Transverse colon (tissue), 4 donors: ENCODE measurements around the gene TRNT1. TPM values are rescaled to one million over a fixed set of nuclear protein-coding genes. Genes with fewer than 3 reads are reported as not detected.

Experiments used
- DNase-seq: peaks from one replicate; pipeline ENCODE4 v3.0.0-alpha.2; 2019
- H3K27ac ChIP-seq, 4 donors: fragments of 200-600 bp; sonication (generic); 2 replicates each; pipeline ENCODE4 v1.5.1; 2016 to 2018; ENCODE audit warnings: inconsistent platforms in 4 of 4
- H3K27me3 ChIP-seq: fragments of 200-600 bp; sonication (generic); 2 replicates; pipeline ENCODE4 v1.5.1; 2017; ENCODE audit warnings: inconsistent platforms
- H3K36me3 ChIP-seq, 4 donors: fragments of 200-600 bp; sonication (generic); 2 replicates each; pipeline ENCODE4 v1.5.1; 2017 to 2019; ENCODE audit warnings: inconsistent platforms in 4 of 4
- H3K4me1 ChIP-seq, 4 donors: fragments of 200-600 bp; sonication (generic); 2 replicates each; pipeline ENCODE4 v1.5.1; 2017 to 2020; ENCODE audit warnings: inconsistent platforms in 4 of 4
- H3K4me3 ChIP-seq, 4 donors: fragments of 200-600 bp; sonication (generic); 1 replicate in 1 of 4; 2 replicates in 3 of 4; pipeline versions ENCODE4 v1.5.1 to v1.6.1; 2017 to 2019; ENCODE audit warnings: inconsistent platforms in 4 of 4
- H3K9me3 ChIP-seq, 2 donors: fragments of 200-600 bp; sonication (generic); 2 replicates each; pipeline ENCODE4 v1.5.1; 2017 to 2019; ENCODE audit warnings: inconsistent platforms in 2 of 2
- CTCF ChIP-seq, 5 experiments: fragments of 200-600 bp in 3 of 5; fragments of 450-650 bp in 2 of 5; sonication (generic) in 3 of 5; IDR thresholded peaks; 1 replicate in 2 of 5; 2 replicates in 3 of 5; pipeline ENCODE4 v1.5.1; 2016 to 2017; ENCODE audit warnings: antibody characterized with exemption in 5 of 5, inconsistent platforms in 3 of 5, mild to moderate bottlenecking in 2 of 5, moderate library complexity in 1 of 5
- EP300 ChIP-seq: sonication (generic); formaldehyde crosslinking; IDR thresholded peaks from one replicate; pipeline ENCODE4 v1.6.1; 2017; ENCODE audit warnings: antibody characterized with exemption, low read depth
- POLR2A ChIP-seq: fragments of 450-650 bp; IDR thresholded peaks from one replicate; pipeline ENCODE4 v1.6.1; 2016; ENCODE audit warnings: antibody characterized with exemption, mild to moderate bottlenecking, moderate library complexity
- POLR2AphosphoS5 ChIP-seq, 3 donors: sonication (generic); formaldehyde crosslinking; IDR thresholded peaks; one replicate each; pipeline ENCODE4 v1.6.1; 2016; ENCODE audit warnings: antibody characterized with exemption in 3 of 3
- WGBS, 2 donors: methylation state at CpG; one replicate each; pipeline ENCODE4 v1.1.5; 2018; ENCODE audit warnings: low coverage in 1 of 2; 5-methylcytosine and 5-hydroxymethylcytosine counted together
- in situ Hi-C, 4 donors: fragments of 200-750 bp; cut with MboI; loops; one replicate each; pipeline versions ENCODE4 v1.15.0 to v1.15.1; 2017; ENCODE audit warnings: low sequenced_read_pairs in 3 of 4, low pct_ligation_motif_present in 1 of 4, low pct_unique_long_range_greater_than_20kb in 1 of 4
- intact Hi-C: fragments of 100-400 bp; cut with DNase I; formaldehyde crosslinking; loops from one replicate; pipeline ENCODE4 v1.15.1; 2023; ENCODE audit warnings: low total_unique reads
- total RNA-seq, 4 donors: library from RNA; depleted of rRNA; stranded (reverse); fragments of >200 nt; gene quantifications; one replicate each; pipeline ENCODE4 v1.1.0, GENCODE V29; 2016

TRNT1 gene
- total RNA-seq, 4 donors from 2014 or later, result 16.1 to 75.6 (median 23.9) TPM

DNA sequence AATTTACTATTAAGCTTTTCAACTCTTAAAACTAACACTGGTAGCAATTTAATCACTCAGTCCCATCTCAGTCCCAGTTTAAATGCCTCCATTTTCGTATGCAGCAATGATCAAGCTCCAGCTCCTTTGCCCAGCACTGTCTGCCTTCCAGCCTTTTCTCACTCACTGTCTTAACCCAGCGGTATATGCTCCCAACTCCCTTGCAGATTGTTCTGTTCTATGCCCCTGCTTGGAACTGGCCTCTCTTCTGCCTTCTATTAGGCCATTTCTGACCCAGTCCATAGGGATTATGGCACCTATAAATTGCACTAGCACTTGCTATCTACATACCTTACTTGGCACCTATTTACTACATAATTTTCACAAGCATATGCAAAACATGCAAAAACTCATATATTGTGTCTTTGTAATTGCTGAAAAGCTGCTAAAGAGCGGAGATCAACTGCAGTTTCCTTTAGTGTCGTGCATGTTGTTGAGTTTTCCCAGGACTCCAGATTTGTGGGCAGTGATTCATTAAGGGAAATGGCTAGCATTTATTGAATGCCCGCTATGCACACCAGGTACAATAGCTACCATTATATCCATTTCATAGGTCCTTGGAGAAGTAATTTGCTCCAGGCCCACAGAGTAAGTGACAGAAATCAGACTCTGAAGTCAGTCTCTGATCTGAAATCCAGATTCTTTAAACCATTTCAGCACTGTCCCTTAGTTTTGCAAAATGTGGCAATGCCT, 28.3 kb downstream of the TRNT1 start:
- intact Hi-C loops, result no loop called here
- 92 to 100% methylated on average over 5 of the region's 5 CpGs for WGBS, 2 donors
- Histone ChIP-seq H3K4me3 (no peak overlapping the region), H3K36me3 (peaks cover 0 to 83% (median 30%) of the 10 kb centered on the region in 4 donors), H3K4me1 (no peaks in the 10 kb centered on the region), H3K27ac (no peak overlapping the region), H3K27me3 (no peaks in the 10 kb centered on the region), H3K9me3 (no peaks in the 10 kb centered on the region)
- TF ChIP-seq POLR2AphosphoS5 (IDR thresholded peaks at IDR 0.05) (no peak), EP300 (no peak), CTCF (IDR thresholded peaks at IDR 0.05) (no peak), POLR2A (no peak)
- DNase-seq, result no peak
- in situ Hi-C loops, result no loop called here

DNA sequence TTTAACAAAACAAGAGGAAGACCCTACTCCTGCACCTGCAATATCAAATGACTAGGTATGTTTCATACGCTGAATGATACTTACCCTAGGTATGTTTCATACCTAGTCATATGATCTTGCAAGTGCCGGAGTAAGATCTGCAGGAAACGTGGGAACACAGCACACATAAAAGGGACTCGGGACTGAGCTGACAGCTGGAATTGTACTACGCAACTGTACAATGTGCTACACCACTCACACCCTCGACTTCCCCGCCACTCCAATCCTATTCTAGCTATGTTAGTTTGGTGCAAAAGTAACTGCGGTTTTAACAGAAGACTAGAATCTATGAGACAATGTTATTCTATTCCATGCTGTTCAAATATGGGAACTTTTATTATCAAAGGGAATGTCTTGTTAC, 30.7 kb downstream of the TRNT1 start:
- no peak overlapping the region for H3K27ac ChIP-seq
- in situ Hi-C loops, result no loop called here
- DNase-seq, result no peak
- no peaks in the 10 kb centered on the region for H3K9me3 ChIP-seq
- TF ChIP-seq POLR2A, result no peak
- no peak for TF ChIP-seq EP300
- TF ChIP-seq CTCF (IDR thresholded peaks at IDR 0.05), result no peak
- no peak for TF ChIP-seq POLR2AphosphoS5 (IDR thresholded peaks at IDR 0.05)
- peaks cover 0 to 74% (median 30%) of the 10 kb centered on the region in 4 donors for H3K36me3 ChIP-seq
- intact Hi-C loops, result no loop called here
- H3K27me3 ChIP-seq, result no peaks in the 10 kb centered on the region
- 93 to 98% methylated on average over 7 to 8 of the region's 8 CpGs for WGBS, 2 donors
- no peak overlapping the region for H3K4me3 ChIP-seq
- H3K4me1 ChIP-seq, result no peaks in the 10 kb centered on the region

- Histone ChIP-seq H3K36me3 (peaks cover 0 to 71% (median 28%) of the 10 kb centered on the region in 4 donors), H3K27me3 (no peaks in the 10 kb centered on the region), H3K9me3 (no peaks in the 10 kb centered on the region), H3K27ac (no peak overlapping the region), H3K4me1 (no peaks in the 10 kb centered on the region), H3K4me3 (no peak overlapping the region)
- in situ Hi-C loops (no loop called here), intact Hi-C loops (no loop called here)
- WGBS, 2 donors, result 83 to 86% methylated on average over 2 of the region's 2 CpGs
- TF ChIP-seq POLR2A (no peak), POLR2AphosphoS5 (IDR thresholded peaks at IDR 0.05) (no peak), EP300 (no peak)
- no peak for DNase-seq
These were observed 34.1 kb downstream of the TRNT1 start for GRCh38 chr3:3160826-3161225.

- Histone ChIP-seq H3K36me3 (peaks cover 0 to 67% (median 29%) of the 10 kb centered on the region in 4 donors), H3K27ac (no peak overlapping the region), H3K4me3 (no peak overlapping the region), H3K4me1 (no peaks in the 10 kb centered on the region), H3K27me3 (no peaks in the 10 kb centered on the region), H3K9me3 (no peaks in the 10 kb centered on the region)
- WGBS, 2 donors, result 57 to 83% methylated on average over 2 to 3 of the region's 3 CpGs
- TF ChIP-seq POLR2AphosphoS5 (IDR thresholded peaks at IDR 0.05), result no peak
- TF ChIP-seq CTCF (IDR thresholded peaks at IDR 0.05), result no peak
- TF ChIP-seq EP300, result no peak
- TF ChIP-seq POLR2A, result no peak
- in situ Hi-C loops (no loop called here), intact Hi-C loops (no loop called here)
- no peak for DNase-seq
These were observed 38.5 kb downstream of the TRNT1 start for GRCh38 chr3:3165241-3165640.
